Keratinocyte (primary cell): ENCODE measurements around the gene EXOC6B. TPM values are rescaled to one million over a fixed set of nuclear protein-coding genes. Genes with fewer than 3 reads are reported as not detected.

Experiments used
- DNase-seq: peaks from one replicate; pipeline ENCODE4 v3.0.0-alpha.2; 2011; ENCODE audit warnings: low read depth, missing footprints, low spot score
- FAIRE-seq: peaks from 2 replicates; lab custom pipeline; 2011; peaks lifted over from hg19 to GRCh38; lab: Jason Lieb, UNC
- H2AFZ ChIP-seq: 2 replicates; pipeline ENCODE4 v1.6.0; 2012; ENCODE audit warnings: low read length, control low read depth, inconsistent platforms; ENCODE audit not compliant: control insufficient read depth
- H3K27ac ChIP-seq: 2 replicates; pipeline ENCODE4 v1.5.1; 2011; ENCODE audit warnings: low read length; ENCODE audit not compliant: control insufficient read depth, insufficient read depth
- H3K27me3 ChIP-seq: 3 replicates; pipeline ENCODE4 v1.6.0; 2011; ENCODE audit warnings: low read length; ENCODE audit not compliant: control insufficient read depth, insufficient read depth; ENCODE audit errors: extremely low read depth
- H3K36me3 ChIP-seq, 2 experiments: 2 replicates in 1 of 2; 3 replicates in 1 of 2; pipeline ENCODE4 v1.5.1; 2011; ENCODE audit warnings: low read length in 2 of 2, mild to moderate bottlenecking in 1 of 2; ENCODE audit not compliant: control insufficient read depth in 2 of 2, insufficient read depth in 2 of 2; ENCODE audit errors: extremely low read depth in 1 of 2
- H3K4me1 ChIP-seq: 3 replicates; pipeline ENCODE4 v1.5.1; 2011; ENCODE audit warnings: low read length; ENCODE audit not compliant: control insufficient read depth, insufficient read depth; ENCODE audit errors: extremely low read depth
- H3K4me2 ChIP-seq: 3 replicates; pipeline ENCODE4 v1.6.0; 2011; ENCODE audit warnings: low read depth, low read length; ENCODE audit not compliant: control insufficient read depth, insufficient read depth; ENCODE audit errors: extremely low read depth
- H3K4me3 ChIP-seq, 3 experiments: fragments of 200-600 bp in 1 of 3; sonication (generic) in 1 of 3; 2 replicates in 2 of 3; 3 replicates in 1 of 3; pipeline ENCODE4 v1.5.1; 2011 to 2016; ENCODE audit warnings: low read length in 3 of 3, mild to moderate bottlenecking in 3 of 3, control low read depth in 2 of 3, inconsistent platforms in 1 of 3, low read depth in 1 of 3, mixed read lengths in 1 of 3, mixed run types in 1 of 3, moderate library complexity in 1 of 3; ENCODE audit not compliant: control insufficient read depth in 2 of 3, insufficient read depth in 2 of 3; ENCODE audit errors: extremely low read depth in 1 of 3
- H3K79me2 ChIP-seq: 2 replicates; pipeline ENCODE4 v1.6.0; 2012; ENCODE audit warnings: low read length; ENCODE audit not compliant: control insufficient read depth, insufficient read depth
- H3K9ac ChIP-seq: 3 replicates; pipeline ENCODE4 v1.6.0; 2011; ENCODE audit warnings: low read length; ENCODE audit not compliant: control insufficient read depth, insufficient read depth; ENCODE audit errors: extremely low read depth
- H3K9me1 ChIP-seq: 3 replicates; pipeline ENCODE4 v1.6.0; 2011; ENCODE audit warnings: low read length; ENCODE audit not compliant: control insufficient read depth, insufficient read depth; ENCODE audit errors: extremely low read depth
- H3K9me3 ChIP-seq: 2 replicates; pipeline ENCODE4 v1.5.1; 2012; ENCODE audit warnings: low read depth, low read length; ENCODE audit not compliant: control insufficient read depth
- H4K20me1 ChIP-seq: 3 replicates; pipeline ENCODE4 v1.6.0; 2011; ENCODE audit warnings: low read length; ENCODE audit not compliant: control insufficient read depth, insufficient read depth; ENCODE audit errors: extremely low read depth
- EZH2 ChIP-seq: IDR thresholded peaks from one replicate; pipeline ENCODE4 v1.6.1; 2012; ENCODE audit warnings: inconsistent platforms, mild to moderate bottlenecking, low read length, moderate library complexity
- dilution Hi-C: fragments of 300-500 bp; cut with MboI; formaldehyde crosslinking; loops from one replicate; pipeline ENCODE4 v1.7.0; 2020; ENCODE audit warnings: low sequenced_read_pairs; ENCODE audit not compliant: extremely low pct_ligation_motif_present
- polyA plus RNA-seq, 5 experiments: library from polyadenylated mRNA; depleted of rRNA in 3 of 5; stranded (reverse) in 3 of 5; stranded (forward) in 1 of 5; unstranded in 1 of 5; fragments of >200 nt; gene quantifications; 1 replicate in 1 of 5; 2 replicates in 3 of 5; 3 replicates in 1 of 5; pipeline versions ENCODE4 v1.2.1 to v1.2.3, GENCODE V29; 2011 to 2012; ENCODE audit warnings: missing spikeins in 2 of 5, low read depth in 1 of 5, low replicate concordance in 1 of 5
- TF ChIP-seq, protein P1 (sequence below), 3 experiments: IDR thresholded peaks in 1 of 3; conservative IDR thresholded peaks in 1 of 3; optimal IDR thresholded peaks in 1 of 3; 2 replicates in 2 of 3; 3 replicates in 1 of 3; pipeline versions ENCODE3 to v1.5.1; 2011; ENCODE audit warnings: low read length in 3 of 3, mild to moderate bottlenecking in 3 of 3, moderate library complexity in 2 of 3, control low read depth in 1 of 3, inconsistent platforms in 1 of 3; ENCODE audit not compliant: insufficient read depth in 2 of 3; ENCODE audit errors: extremely low read depth in 1 of 3

Gene EXOC6B
- polyA plus RNA-seq, 1 donor (not counting 4 experiments of a cell fraction or from before 2014, with no cell fraction given) = 37.3 TPM

DNA sequence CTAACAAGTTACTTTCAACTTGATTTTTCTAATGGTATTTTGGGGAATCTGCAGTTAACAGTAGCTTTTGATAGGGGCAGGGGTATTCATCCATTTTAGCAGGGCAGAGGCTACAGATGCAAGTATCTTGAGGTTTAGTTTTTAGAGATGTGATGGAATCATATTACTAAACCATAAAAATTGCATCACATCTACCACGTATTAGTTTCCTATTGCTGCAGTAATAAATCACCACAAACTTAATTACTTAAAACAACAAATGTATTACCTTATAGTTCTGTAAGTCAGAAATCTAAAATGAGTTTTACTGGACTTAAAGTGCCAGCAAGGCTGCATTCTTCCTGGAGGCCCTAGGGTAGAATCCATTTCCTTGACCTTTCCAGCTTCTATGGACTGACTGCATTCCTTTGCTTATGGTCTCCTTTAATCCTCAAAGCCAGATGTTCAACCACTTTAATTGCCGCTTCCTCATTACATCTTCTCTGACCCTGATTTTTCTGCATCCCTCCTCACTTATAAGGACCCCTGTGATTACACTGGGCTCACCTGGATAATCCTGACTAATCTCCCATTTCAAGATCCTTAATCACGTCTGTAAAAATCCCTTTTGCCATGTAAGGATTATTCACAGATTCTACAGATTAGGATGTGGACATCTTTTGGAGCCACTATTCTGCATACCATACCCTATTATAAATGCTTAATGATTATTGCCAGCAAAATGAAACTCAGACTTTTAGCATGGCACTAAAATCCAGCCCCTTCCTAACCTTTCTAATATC, 21.9 kb upstream of the EXOC6B start:
- H3K4me2 ChIP-seq = no peak overlapping the region
- dilution Hi-C loops = no loop called here
- H3K79me2 ChIP-seq = no peaks in the 10 kb centered on the region
- H3K27ac ChIP-seq = no peak overlapping the region
- TF ChIP-seq EZH2 = no peak
- TF ChIP-seq, protein P1, sequence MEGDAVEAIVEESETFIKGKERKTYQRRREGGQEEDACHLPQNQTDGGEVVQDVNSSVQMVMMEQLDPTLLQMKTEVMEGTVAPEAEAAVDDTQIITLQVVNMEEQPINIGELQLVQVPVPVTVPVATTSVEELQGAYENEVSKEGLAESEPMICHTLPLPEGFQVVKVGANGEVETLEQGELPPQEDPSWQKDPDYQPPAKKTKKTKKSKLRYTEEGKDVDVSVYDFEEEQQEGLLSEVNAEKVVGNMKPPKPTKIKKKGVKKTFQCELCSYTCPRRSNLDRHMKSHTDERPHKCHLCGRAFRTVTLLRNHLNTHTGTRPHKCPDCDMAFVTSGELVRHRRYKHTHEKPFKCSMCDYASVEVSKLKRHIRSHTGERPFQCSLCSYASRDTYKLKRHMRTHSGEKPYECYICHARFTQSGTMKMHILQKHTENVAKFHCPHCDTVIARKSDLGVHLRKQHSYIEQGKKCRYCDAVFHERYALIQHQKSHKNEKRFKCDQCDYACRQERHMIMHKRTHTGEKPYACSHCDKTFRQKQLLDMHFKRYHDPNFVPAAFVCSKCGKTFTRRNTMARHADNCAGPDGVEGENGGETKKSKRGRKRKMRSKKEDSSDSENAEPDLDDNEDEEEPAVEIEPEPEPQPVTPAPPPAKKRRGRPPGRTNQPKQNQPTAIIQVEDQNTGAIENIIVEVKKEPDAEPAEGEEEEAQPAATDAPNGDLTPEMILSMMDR (optimal IDR thresholded peaks at IDR 0.05 in 1 of 3, IDR thresholded peaks at IDR 0.05 in 1 of 3, conservative IDR thresholded peaks at IDR 0.05 in 1 of 3; ENCODE audit: extremely low read depth in 1 of 3, insufficient read depth in 2 of 3, low read length in 3 of 3) = no peak
- H3K9me1 ChIP-seq = no peaks in the 10 kb centered on the region
- no peak overlapping the region for H3K4me3 ChIP-seq
- no peaks in the 10 kb centered on the region for H3K9me3 ChIP-seq
- no peaks in the 10 kb centered on the region for H4K20me1 ChIP-seq
- no peaks in the 10 kb centered on the region for H3K4me1 ChIP-seq
- no peak for FAIRE-seq
- no peaks in the 10 kb centered on the region for H3K36me3 ChIP-seq
- no peak overlapping the region for H2AFZ ChIP-seq
- H3K9ac ChIP-seq = no peak overlapping the region
- no peak for DNase-seq
- no peaks in the 10 kb centered on the region for H3K27me3 ChIP-seq

DNA sequence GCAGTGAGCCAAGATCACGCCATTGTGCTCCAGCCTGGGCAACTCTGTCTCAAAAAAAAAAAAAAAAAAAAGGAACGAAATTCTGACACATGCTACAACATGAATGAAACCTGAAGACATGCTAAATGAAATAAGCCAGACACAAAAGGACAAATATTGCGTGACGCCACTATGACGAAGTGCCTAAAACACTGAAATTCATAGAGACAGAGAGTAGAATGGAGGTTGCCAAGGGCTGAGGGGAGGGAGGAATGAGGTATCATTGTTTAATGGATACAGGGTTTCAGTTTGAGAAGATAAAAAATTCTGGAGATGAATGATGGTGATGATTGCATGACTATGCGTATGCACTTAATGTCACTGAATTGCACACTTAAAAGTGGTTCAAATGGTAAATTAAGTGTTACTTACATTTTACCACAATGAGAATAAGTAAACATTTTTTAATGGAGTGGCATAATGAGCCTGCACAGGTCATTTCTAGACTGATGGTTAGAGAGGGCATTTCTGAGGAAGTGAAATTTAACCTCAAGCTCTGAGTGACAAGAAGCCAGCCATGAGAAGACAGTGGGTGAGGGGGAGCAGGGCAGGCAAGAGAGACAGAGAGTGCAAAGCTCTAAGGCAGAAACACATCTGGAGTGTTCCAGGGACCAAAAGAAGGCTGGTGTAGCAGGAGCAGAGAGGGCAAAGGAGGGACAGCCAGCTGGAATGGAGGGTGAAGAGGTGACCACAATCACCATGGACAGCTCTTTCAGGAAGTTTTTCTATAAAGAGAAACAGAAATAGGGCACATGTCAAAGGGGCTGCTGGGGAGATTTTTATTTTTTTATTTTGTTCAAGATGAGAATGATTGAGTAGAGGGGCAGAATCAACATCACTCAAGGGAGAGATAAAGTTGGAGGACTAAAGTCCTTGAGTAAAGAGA, 20.6 kb upstream of the EXOC6B start:
- Histone ChIP-seq H4K20me1 (no peaks in the 10 kb centered on the region), H2AFZ (no peak overlapping the region), H3K4me2 (no peak overlapping the region), H3K27me3 (no peaks in the 10 kb centered on the region), H3K9ac (no peak overlapping the region), H3K9me1 (no peaks in the 10 kb centered on the region), H3K36me3 (no peaks in the 10 kb centered on the region), H3K27ac (no peak overlapping the region), H3K79me2 (no peaks in the 10 kb centered on the region), H3K4me1 (no peaks in the 10 kb centered on the region), H3K4me3 (no peak overlapping the region), H3K9me3 (no peaks in the 10 kb centered on the region)
- TF ChIP-seq, protein P1 (optimal IDR thresholded peaks at IDR 0.05 in 1 of 3, IDR thresholded peaks at IDR 0.05 in 1 of 3, conservative IDR thresholded peaks at IDR 0.05 in 1 of 3; ENCODE audit: extremely low read depth in 1 of 3, insufficient read depth in 2 of 3, low read length in 3 of 3) = no peak
- DNase-seq (no peak), FAIRE-seq (no peak)
- dilution Hi-C loops = no loop called here
